HG03108 (cell line): ENCODE results near the gene SIRT3.
"Not testable (repeated sequence)": the region's sequence is repeated elsewhere in the genome, so short reads cannot be mapped to it uniquely, and the experiment has no call there.

Experiments
- ATAC-seq: cut with Tn5 transposase; IDR thresholded peaks from one replicate; pipeline ENCODE4 v1.9.1; 2021; ENCODE audit warnings: moderate library complexity; ENCODE audit not compliant: unreplicated experiment

SIRT3 gene

DNA sequence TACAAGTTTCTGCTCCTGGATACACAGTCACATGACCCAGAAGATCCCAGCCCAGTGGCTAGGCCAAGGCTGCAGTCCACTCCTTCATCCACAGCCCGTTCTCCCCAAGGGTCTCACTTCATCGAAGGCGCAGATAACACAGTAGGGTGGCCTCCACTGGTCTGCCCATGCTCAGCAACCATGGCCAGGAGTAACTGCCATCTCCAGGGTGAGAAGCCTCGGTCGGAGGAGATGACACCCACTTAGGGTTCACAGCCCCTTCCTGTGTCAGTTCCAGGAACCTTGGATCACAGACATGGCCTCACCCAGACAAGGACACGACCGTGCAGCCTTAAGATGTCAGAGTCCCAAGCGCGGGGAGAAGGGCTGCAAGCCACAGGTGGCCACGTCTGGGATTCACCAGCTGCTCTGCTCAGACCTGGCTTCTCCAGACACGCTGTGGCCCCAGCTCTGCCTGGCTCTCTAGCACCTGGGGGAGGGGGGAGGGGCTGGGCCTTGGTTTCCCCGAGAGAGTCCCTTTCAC lies 31.5 kb downstream of the SIRT3 start:
- ATAC-seq = no peak

DNA sequence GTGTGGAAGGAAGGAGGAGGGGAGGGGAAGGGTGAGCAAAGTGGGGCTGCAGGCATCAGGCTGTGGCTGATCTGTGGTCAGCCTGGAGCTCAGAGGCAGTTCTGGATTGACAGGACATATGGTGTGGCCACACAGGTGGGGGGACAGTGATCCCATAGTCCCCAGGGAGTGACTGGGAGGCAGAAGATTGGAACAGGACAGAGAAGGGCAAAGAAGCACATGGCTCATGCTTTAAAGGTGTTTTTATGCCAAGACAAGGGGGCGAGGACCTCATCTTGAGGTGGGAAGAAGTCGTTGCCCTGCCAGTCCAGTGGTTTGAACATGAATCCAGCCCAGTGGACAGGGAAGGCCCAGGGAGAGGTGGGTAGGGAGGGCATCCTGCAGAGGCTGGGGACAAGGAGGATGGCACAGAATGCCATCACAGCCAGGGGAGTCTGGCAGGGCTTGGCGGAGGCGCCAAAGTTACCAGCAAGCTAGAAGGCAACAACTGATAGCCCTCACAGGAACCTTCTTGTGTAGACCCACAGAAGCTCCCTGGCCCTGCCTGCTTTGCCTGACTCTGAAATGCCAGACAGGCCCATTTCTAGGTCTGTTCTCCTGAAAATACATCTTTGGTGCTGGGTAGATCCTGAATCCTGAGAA lies 32.1 kb downstream of the SIRT3 start:
- no peak for ATAC-seq

DNA sequence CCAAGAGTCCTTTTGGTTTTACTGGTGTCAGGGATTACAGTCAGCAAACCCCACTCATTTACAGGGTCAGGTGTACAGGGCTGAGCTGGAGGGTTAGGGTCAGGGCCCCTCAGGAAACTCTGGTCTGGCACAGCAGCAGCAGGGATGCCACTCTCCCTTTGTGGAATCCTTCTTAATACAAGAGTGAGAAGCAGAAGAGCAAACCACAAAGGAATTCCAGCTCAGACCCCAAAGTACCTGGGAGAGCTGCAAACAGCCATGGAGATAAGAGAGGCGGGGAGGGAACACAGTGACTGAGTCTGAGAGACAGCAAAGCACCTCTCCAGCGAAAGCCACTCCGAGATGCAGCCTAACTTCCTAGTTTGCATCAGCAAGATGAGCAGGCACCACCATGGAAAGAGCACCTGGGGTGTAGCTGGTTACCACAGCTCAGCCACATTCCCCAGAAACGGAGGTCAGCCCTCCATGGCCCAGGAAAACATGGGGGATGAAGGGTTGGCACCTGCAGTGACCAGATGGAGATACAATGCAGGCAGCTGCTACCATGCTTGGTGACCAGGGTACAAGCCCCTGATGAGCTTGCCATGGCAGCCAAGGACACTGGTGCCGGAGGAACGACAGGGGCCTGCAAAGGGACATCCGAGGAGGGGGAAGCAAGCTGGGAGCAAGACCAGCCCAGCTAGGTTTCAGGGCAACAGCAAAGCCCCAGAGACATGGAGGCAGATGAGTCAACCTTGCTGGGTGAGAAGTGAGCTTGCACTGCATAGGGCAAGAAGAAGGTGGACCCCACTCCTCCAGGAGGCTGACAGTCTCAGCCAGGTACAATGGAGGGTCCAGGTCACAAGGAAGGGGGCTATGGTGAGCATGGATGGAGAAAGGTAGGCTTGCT lies 32.8 kb downstream of the SIRT3 start:
- no peak for ATAC-seq

DNA sequence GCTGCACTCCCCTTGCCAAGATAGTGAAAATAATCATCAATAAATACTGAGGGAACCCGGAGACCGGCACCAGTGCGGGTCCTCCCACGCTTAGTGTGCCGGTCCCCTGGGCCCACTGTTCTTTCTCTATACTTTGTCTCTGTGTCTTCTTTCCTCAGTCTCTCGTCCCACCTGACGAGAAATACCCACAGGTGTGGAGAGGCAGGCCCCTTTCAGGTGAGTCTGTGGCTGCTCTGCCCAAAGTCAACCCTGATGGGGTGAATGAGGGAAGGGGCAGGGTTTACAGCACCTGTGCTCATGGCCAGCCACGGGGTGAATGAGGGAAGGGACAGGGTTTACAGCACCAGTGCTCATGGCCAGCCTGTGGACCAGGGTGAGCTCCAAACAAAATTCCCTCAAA lies 33.7 kb downstream of the SIRT3 start:
- no peak for ATAC-seq

DNA sequence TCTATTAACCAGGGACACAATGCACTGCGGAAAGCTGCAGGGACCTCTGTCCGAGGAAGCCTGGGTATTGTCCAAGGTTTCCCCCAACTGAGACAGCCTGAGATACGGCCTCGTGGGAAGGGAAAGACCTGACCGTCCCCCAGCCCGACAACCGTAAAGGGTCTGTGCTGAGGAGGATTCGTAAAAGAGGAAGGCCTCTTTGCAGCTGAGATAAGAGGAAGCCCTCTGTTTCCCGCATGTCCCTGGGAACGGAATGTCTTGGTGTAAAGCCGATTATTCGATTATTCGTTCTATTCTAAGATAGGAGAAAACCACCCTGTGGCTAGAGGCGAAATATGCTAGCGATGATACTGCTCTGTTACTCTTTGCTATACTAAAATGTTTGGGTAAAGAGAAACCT lies 34.2 kb downstream of the SIRT3 start:
- no peak for ATAC-seq

DNA sequence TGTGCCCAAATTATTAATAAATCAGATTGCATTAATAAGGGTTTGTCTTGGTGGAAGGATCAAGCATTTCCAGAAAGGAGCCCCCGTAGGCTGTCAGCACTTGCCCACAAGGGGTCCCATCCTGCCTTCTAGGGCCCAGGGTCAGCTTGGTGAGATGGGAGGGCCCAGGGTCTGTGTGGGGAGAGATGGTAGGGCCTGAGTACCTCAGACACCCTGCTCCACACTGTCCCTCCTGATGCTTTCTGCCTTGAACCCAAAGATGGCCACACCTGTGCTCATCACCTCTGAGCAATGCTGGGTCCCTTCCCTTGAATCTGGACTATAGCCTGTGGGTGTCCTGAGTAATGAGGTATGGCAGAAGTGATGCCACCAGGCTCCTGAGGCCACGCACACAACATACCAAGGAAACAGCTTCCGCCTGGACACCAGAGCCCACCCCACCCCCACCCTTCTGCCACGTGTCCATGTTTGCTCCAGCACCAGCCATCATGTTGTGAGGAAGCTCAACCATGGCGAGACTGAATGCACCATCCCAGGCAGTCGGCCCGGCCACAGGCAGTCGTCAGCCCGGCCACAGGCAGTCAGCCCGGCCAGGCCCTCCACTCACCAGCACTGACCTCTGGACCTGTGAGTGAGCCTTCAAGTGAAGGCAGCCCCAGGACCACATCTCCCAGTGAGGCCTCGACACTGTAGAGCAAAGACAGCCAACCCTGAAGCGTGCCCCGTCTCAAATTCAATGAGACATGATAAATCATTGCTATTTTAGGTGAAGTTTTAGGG lies 35.7 kb downstream of the SIRT3 start:
- ATAC-seq = no peak

DNA sequence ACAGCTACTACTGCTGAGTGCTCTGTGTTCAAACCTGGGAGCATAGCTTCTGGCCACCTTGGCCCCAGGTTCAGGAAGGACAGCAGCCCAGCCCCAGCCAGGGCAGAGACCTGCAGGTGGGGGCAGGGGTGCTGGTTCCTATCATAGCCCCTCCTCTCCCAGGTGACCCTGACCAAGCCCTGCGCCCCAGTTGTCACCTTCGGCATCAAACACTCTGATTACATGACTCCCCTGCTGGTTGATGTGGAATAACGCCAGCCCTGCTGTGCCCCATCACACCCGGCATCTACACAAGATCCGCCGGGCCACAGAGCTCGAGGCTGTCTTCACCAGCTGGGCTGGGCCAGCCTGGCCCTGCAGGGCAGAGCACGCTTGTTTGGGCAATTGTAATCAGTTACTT lies 36.4 kb downstream of the SIRT3 start:
- ATAC-seq = no peak

DNA sequence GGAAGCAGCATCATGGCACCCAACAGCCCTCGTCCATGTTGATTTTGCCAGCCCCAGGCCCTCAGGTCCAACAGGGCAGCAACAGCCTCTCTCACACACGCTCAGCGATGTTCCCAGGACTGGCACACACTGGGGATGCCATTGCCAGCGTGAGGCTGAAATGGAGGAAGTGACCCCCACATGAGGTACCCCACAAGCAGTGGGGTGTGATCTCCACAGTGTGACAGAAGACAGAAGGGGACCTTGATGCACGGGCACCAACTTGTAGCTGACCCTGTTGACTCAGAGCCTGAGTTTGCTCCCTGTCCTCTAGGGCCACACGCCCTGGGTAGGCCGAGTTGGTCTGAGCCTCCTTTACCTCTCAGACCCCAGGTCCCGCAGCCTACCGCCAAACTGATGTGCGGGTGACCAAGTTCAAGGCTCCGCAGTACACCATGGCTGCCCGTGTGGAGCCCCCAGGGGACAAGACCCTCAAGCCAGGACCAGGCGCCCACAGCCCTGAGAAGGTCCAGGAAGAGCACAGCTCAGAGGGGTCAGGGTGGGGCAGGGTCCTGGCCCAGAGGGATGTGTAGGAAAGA lies 37.0 kb downstream of the SIRT3 start:
- no peak for ATAC-seq

DNA sequence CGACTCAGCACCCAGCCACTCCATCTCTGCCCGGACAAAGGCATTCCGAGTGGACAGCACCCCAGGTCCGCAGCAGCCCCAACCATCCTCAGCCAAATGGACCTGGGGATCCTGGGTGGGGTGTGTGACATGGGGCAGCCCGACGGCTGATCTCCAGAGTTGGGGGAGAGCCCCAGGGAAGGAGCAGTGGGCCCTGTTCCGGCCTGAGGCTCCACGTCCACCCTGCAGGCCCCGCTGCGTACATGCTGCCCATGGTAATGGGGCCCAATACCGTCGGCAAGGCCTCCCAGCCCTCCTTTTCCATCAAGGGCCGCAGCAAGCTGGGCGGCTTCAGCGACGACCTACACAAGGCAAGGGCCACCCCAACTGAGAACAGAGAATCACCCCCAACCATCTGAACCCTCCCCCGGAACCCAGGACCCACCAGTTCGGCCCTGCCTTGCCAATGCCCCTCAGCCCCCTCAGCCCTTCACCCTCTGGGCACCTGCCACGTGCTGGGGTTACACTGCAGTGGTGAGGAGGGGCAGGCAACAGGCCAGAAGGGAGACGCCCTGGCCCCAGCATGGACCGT lies 37.8 kb downstream of the SIRT3 start:
- ATAC-seq = no peak

DNA sequence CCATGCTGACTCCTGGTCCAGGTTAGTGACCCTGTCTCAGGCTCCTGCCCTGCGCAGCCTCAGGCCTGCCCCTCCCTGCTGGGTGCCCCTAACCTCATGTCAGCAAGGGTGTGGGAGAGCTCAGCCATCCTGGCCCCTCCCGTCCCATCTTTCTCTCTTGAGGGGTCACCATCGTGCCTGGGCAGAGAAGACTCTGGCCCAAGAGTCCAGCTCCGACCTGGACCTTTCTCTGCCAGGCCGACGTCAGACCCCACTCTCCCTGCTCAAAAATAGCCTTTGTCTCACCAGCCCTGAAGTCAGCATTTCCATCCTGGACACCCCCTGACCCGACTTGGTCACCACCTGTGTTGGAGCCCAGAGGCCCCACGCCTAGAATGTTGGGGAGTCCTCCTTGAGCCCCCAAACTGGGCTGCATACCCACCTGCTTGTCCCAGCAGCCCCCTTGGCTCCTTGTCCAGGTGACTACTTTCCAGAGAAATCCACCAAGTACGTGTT lies 38.4 kb downstream of the SIRT3 start:
- no peak for ATAC-seq

DNA sequence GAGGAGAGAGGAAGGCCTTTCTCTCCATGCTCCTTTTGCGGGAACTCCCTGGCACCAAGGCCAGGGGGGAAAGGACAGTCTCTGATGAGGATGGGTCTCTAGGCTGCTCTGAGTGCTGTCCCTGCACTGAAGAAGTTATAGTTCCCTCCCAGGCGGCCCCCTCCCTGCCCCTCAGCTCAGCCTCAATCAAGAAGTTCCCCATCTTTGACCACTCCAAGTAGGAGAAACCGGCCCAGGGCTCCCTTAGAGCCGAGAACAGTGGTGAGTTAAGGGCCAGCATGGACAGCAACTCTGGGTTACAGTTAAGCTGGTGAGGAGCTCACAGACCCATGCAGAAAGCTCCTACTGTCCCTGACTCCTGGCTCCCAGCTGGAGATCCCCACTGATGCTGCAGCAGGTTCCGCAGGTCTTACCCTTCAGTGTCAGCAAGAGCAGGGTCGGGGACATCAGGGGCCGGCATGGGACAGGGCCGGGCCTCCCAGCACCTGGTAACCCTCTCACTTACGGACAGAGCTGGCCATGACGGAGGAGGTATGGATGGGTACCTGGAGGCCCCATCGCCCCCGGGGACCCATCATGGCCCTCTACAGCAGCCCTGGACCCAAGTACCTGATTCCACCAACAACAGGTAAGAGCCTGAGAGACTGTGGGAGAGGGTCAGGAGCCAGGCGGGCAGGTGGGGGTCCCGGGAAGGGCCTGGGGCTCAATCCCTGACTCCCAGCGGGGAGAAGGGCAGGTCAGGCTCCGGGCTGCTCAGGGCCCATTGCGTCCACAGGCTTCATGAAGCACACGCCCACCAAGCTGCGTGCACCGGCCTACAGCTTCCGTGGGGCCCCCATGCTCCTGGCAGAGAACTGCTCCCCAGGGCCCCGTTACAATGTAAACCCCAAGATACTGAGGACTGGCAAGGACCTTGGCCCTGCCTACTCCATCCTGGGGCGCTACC lies 39.1 kb downstream of the SIRT3 start:
- no peak for ATAC-seq

DNA sequence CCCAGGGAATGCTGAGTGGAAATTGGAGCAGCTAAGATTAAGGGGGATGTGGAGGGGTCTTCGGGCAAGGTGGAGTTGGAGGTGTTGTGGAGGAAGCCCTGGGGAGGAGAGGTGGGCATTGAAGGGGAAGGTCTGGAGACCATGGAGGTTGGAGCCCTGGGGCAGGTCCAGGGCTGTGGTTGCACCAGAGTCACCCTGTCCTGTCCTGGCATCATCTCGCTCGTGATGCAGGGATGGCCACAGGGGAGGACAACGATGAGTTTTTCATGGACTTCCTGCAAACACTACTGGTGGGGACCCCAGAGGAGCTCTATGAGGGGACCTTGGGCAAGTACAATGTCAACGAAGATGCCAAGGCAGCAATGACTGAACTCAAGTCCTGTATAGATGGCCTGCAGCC lies 42.7 kb downstream of the SIRT3 start:
- not testable (repeated sequence) for ATAC-seq

DNA sequence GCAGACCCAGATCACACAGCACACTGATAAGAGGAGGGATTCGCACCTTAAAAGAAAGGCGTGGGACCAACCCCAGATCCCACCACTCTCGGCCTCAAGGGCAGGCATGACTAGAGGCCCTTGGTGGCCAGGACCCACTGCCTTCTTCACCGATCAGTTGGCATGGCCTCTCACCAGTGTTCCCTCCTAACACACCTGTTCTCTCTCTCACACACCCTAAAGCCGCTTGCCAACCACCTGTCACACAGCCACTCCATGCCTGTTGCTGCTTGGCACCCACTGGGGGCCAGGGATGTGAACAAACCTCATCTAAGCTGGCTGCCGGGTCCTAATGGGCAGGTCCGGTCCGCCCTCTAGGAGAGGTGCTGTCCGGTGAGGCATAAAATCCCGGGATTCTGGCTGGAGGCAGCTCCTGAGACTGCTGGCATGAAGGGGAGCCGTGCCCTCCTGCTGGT lies 43.4 kb downstream of the SIRT3 start, which contains the start of gene SCGB1C1:
TSS of gene SCGB1C1 (plus strand) at position 405 of the 455 bp plus-strand sequence. CDS start at position 427, 22 bp downstream.
- not testable (repeated sequence) for ATAC-seq

DNA sequence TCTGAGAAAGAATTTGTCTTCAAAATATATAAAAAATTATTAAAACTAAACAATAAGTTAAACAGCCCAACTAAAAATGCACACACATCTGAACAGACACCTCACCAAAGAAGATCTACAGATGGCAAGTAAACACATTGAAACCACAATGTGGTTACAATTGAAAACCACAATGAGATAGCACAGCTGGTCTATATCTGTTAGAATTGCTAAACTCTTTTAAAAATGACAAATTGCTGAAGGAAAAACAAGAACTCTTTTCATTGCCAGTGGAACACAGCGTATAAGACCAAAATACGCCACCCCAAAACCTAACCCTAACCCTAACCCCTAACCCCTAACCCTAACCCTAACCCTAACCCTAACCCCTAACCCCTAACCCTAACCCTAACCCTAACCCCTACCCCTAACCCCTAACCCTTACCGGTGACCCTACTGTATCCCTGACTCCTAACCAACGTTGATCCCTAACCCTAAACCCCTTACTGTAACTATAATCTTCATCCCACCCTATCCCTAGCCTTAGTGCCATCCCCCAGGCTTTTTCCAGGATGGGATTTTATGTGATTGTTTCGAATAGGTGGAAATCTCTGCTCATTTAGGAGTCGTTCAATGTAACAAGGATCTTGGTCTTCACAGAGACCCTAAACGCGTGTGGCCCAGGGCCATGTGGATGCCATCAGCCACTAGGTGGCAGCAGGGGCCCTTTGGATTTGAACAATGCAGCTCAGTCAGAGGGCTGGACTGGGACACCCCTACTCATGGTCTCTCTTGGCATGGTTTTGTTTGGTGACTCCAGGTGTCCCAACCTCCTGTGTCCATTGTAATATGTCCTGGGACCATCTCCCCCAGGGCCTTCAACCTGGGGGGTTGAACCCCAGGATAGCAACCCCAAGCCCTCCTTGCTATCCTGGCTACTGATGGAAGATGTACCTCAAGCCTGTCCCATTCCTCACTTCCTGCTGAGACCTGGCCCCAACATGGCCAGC lies 44.4 kb downstream of the SIRT3 start:
- not testable (repeated sequence) for ATAC-seq

DNA sequence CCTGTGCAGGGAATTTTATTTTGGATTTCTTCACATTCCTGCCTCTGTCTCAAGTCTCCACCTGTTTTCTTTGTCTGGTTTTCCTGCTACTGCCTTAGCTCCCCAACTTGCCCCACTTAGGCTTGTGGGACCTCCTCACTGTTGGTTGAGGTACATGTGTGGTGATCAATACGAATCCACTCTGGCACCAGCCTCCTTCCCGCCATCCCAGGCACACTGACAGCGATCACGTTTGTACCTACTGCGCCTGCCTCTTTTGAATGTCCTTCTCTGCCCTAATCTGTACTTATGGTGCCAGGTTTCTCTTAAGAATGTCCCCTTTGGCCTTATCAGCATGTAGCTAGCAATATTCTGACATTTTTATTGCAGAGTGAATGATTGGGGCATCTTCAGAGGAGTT lies 45.6 kb downstream of the SIRT3 start:
- ATAC-seq = not testable (repeated sequence)

DNA sequence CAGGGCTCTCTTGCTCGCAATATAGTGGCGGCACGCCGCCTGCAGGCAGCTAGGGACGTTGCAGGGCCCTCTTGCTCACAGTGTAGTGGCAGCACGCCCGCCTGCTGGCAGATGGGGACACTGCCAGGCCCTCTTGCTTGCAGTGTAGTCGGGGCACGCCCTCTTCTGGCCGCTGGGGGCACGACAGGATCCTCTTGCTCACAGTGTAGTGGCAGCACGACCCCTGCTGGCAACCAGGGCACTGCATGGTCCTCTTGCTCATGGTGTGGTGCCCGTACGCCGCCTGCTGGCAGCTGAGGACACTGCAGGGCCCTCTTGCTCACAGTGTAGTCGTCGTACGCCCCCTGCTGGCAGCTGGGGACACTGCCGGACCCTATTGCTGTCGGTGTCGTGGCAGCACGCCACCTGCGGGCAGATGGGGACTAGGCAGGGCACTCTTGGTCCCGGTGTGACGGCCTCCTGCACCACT lies 46.3 kb downstream of the SIRT3 start:
- ATAC-seq = peak; percentile 81

DNA sequence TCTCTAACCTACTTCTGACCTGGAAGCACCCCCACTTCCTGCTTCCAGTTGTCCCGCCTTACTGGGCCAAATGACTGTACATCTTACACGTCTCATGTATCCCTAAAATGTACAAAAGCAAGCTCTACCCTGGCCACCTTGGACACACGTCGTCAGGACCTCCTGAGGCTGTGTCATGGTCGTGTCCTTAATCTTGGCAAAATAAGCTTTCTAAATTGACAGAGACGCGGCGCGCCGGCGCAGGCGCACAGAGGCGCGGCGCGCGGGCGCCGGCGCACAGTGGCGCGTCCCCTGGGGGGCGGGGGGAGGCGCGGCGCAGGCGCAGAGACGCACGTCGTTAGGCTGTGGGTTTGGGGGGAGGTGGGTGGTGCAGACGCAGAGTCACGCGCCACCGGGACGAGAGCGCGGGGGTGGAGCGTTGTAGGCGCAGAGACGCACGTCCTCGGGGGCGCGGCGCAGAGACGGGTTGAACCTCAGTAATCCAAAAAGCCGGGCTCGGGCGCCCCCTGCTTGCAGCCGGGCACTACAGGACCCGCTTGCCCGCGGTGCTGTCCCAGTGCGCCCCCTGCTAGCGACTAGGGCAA lies 46.9 kb downstream of the SIRT3 start:
- ATAC-seq = not testable (repeated sequence)
